HepG2 (cell line): ENCODE results near the gene PSD. TPM values are rescaled to one million over a fixed set of nuclear protein-coding genes. Genes with fewer than 3 reads are reported as not detected.

Source experiments
- ATAC-seq: fragments of 200-7000 bp; cut with Tn5 transposase; 3 replicates; pipeline ENCODE4 v1.9.1; 2020; ENCODE audit warnings: mild to moderate bottlenecking, moderate library complexity
- BruUV-seq: library from RNA; stranded (reverse); fragments of 400-500 nt; replicated peaks from 2 replicates; lab custom pipeline; 2021; lab: Mats Ljungman, UMichigan
- CTCF ChIA-PET: fragments of 300-600 bp; formaldehyde crosslinking; extraction: SDS; loops from one replicate; lab custom pipeline; 2021; ENCODE audit warnings: low total read pairs, inconsistent platforms, low intra/inter-chr PET ratio; lab: Yijun Ruan, JAX
- POLR2A ChIA-PET: fragments of 350-600 bp; sonication (Branson Sonifier 250); formaldehyde crosslinking; loops from one replicate; lab custom pipeline; 2020; ENCODE audit warnings: antibody characterized with exemption, inconsistent platforms; lab: Yijun Ruan, JAX
- DNase-seq: peaks from one replicate; pipeline ENCODE4 v3.0.0-alpha.2; 2015; ENCODE audit warnings: low spot score
- FAIRE-seq: peaks from 3 replicates; lab custom pipeline; 2011; peaks lifted over from hg19 to GRCh38; lab: Jason Lieb, UNC
- H2AFZ ChIP-seq: one replicate; pipeline ENCODE4 v1.6.1; 2011; ENCODE audit warnings: low read length, inconsistent platforms
- H3K27ac ChIP-seq: fragments of 300-600 bp; 3 replicates; pipeline ENCODE4 v1.8.0; 2011; ENCODE audit warnings: mixed run types, mild to moderate bottlenecking, mixed read lengths, low read length, inconsistent platforms; ENCODE audit not compliant: insufficient read depth; ENCODE audit errors: extremely low read length
- H3K27me3 ChIP-seq, 2 experiments: fragments of 200-600 bp in 1 of 2; 2 replicates in 1 of 2; 3 replicates in 1 of 2; pipeline versions ENCODE4 v1.6.0 to v1.8.0; 2011; ENCODE audit warnings: low read length in 2 of 2, mild to moderate bottlenecking in 2 of 2, moderate library complexity in 2 of 2, inconsistent platforms in 1 of 2; ENCODE audit not compliant: insufficient read depth in 2 of 2, control insufficient read depth in 1 of 2
- H3K36me3 ChIP-seq, 2 experiments: fragments of 200-600 bp in 1 of 2; replicated peaks in 1 of 2; 2 replicates in 1 of 2; 3 replicates in 1 of 2; pipeline versions ENCODE4 v1.5.1 to v1.8.0; 2011; ENCODE audit warnings: low read length in 2 of 2, inconsistent platforms in 1 of 2; ENCODE audit not compliant: insufficient read depth in 2 of 2, control insufficient read depth in 1 of 2
- H3K4me1 ChIP-seq: 2 replicates; pipeline ENCODE4 v1.5.1; 2012; ENCODE audit warnings: low read length, inconsistent platforms; ENCODE audit not compliant: insufficient read depth
- H3K4me2 ChIP-seq: 2 replicates; pipeline ENCODE4 v1.6.0; 2011; ENCODE audit warnings: low read depth, low read length, inconsistent platforms
- H3K4me3 ChIP-seq, 3 experiments: fragments of 200-600 bp in 1 of 3; sonication (generic), shearing (Covaris generic) in 1 of 3; replicated peaks in 1 of 3; 2 replicates each; pipeline ENCODE4 v1.5.1; 2011 to 2016; ENCODE audit warnings: low read length in 3 of 3, inconsistent platforms in 2 of 3, low read depth in 2 of 3, mild to moderate bottlenecking in 2 of 3, control low read depth in 1 of 3, mixed read lengths in 1 of 3; ENCODE audit not compliant: insufficient read depth in 1 of 3
- H3K79me2 ChIP-seq: one replicate; pipeline ENCODE4 v1.6.1; 2011; ENCODE audit warnings: low read length, inconsistent platforms; ENCODE audit not compliant: insufficient read depth
- H3K9ac ChIP-seq: 2 replicates; pipeline ENCODE4 v1.6.0; 2011; ENCODE audit warnings: mild to moderate bottlenecking, low read depth, low read length, inconsistent platforms; ENCODE audit not compliant: insufficient read depth
- H3K9me3 ChIP-seq: 2 replicates; pipeline ENCODE4 v1.5.1; 2012; ENCODE audit warnings: mild to moderate bottlenecking, low read length
- H4K20me1 ChIP-seq: 2 replicates; pipeline ENCODE4 v1.6.0; 2011; ENCODE audit warnings: inconsistent platforms, mild to moderate bottlenecking, low read length, moderate library complexity; ENCODE audit not compliant: insufficient read depth
- AKAP8 ChIP-seq: sonication (generic); formaldehyde crosslinking; IDR thresholded peaks from 2 replicates; pipeline ENCODE4 v1.5.1; 2020; ENCODE audit warnings: mild to moderate bottlenecking, missing genetic modification reagents
- NFYC ChIP-seq: IDR thresholded peaks from 2 replicates; pipeline ENCODE4 v1.6.1; 2016; ENCODE audit warnings: missing genetic modification reagents, missing compliant biosample characterization
- RBFOX2 ChIP-seq: fragments of 200-400 bp; formaldehyde crosslinking; IDR thresholded peaks from 2 replicates; pipeline ENCODE4 v1.6.1; 2017; ENCODE audit warnings: low read depth, mild to moderate bottlenecking, low read length
- ZNF292 ChIP-seq: sonication (generic); formaldehyde crosslinking; IDR thresholded peaks from 2 replicates; pipeline ENCODE4 v1.8.1; 2022; ENCODE audit warnings: mild to moderate bottlenecking, low read depth, missing genetic modification reagents, borderline replicate concordance
- ZNF784 ChIP-seq: sonication (generic); formaldehyde crosslinking; IDR thresholded peaks from 2 replicates; pipeline ENCODE4 v1.5.1; 2020; ENCODE audit warnings: missing genetic modification reagents, mild to moderate bottlenecking, borderline replicate concordance
- WGBS: methylation state at CpG from one replicate; pipeline ENCODE4 v1.1.6; 2017; ENCODE audit warnings: low lambda C conversion rate; 5-methylcytosine and 5-hydroxymethylcytosine counted together
- in situ Hi-C: cut with HindIII; loops from 2 replicates; pipeline ENCODE4 v1.10.0; 2017; ENCODE audit warnings: low pct_unique_long_range_greater_than_20kb; ENCODE audit not compliant: extremely low pct_ligation_motif_present
- intact Hi-C: fragments of 100-400 bp; cut with micrococcal nuclease; formaldehyde crosslinking; loops from one replicate; pipeline ENCODE4 v1.10.0; 2022; ENCODE audit not compliant: unreplicated experiment
- polyA plus RNA-seq, 8 experiments: library from polyadenylated mRNA; depleted of rRNA in 3 of 8; stranded (reverse) in 7 of 8; unstranded in 1 of 8; fragments of >200 nt; fragmentation: Illumina TruSeq in 4 of 8; extraction: Trizol in 4 of 8; gene quantifications; 2 replicates each; pipeline versions ENCODE4 v1.2.1 to v1.2.3, GENCODE V29; 2011 to 2016; ENCODE audit warnings: low read depth in 4 of 8, missing spikeins in 1 of 8, mixed read lengths in 1 of 8; ENCODE audit not compliant: insufficient read depth in 1 of 8
- total RNA-seq, 5 experiments: library from RNA; depleted of rRNA; stranded (reverse); fragments of >200 nt; fragmentation: Illumina TruSeq; extraction: Trizol; gene quantifications; 2 replicates each; pipeline ENCODE4 v1.2.3, GENCODE V29; 2016; ENCODE audit warnings: low read depth in 1 of 5
- TF ChIP-seq, protein P1 (sequence below): sonication (generic); formaldehyde crosslinking; IDR thresholded peaks from 2 replicates; pipeline ENCODE4 v1.5.0; 2020; ENCODE audit warnings: mild to moderate bottlenecking, missing genetic modification reagents

PSD gene
- total and polyA plus RNA-seq, 2 of the 13 experiments (the other 11 are each of a cell fraction or from before 2014, with no cell fraction given), result 0.35 to 0.58 TPM

DNA sequence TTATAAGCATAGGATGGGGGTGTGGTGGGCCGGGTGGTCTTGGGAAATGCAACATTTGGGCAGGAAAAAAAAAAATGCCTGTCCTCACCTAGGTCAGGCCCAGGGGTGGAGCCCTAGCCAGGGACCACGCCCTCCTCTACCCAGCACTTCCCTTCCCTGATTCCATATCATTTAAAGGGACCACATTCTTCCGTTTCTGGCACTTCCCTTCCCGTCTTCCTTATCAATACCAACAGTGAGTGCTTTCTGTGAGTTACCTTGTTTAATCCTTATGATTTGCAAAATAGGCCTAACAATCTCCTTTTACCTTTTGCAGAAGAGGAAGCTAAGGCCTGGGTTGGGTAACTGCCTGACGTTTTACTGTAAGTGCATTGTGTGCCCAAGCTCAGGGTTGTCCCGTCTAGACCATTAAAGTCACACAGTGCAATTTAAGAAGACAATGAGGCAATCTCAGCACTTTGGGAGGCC lies 49.4 kb upstream of the PSD start:
- DNase-seq (no peak), ATAC-seq (no peak), FAIRE-seq (no peak)
- BruUV-seq, result no TSS peak
- Histone ChIP-seq H4K20me1 (no peaks in the 10 kb centered on the region), H2AFZ (no peak overlapping the region), H3K27me3 (no peaks in the 10 kb centered on the region), H3K4me2 (no peak overlapping the region), H3K79me2 (no peaks in the 10 kb centered on the region), H3K36me3 (no peaks in the 10 kb centered on the region), H3K4me3 (no peak overlapping the region), H3K27ac (no peak overlapping the region), H3K9ac (no peak overlapping the region), H3K4me1 (peaks cover 14% of the 10 kb centered on the region), H3K9me3 (no peaks in the 10 kb centered on the region)
- POLR2A ChIA-PET, result interaction anchor here (0.8 kb wide), 1 partner anchor 17 kb away, joined by 3 read pairs; no protein-coding TSS in a partner anchor
- TF ChIP-seq ZNF292, result no peak
- intact Hi-C loops (no loop called here), in situ Hi-C loops (no loop called here)
- CTCF ChIA-PET, result no interaction called here
- WGBS, result 86% methylated on average over 6 of the region's 6 CpGs

- ATAC-seq, result no peak
- DNase-seq, result no peak
- Histone ChIP-seq H3K9me3 (no peaks in the 10 kb centered on the region), H3K4me1 (peaks cover 20% of the 10 kb centered on the region), H3K9ac (no peak overlapping the region), H3K79me2 (no peaks in the 10 kb centered on the region), H3K4me3 (no peak overlapping the region), H3K27me3 (no peaks in the 10 kb centered on the region), H2AFZ (no peak overlapping the region), H3K27ac (no peak overlapping the region), H3K36me3 (no peaks in the 10 kb centered on the region), H4K20me1 (no peaks in the 10 kb centered on the region), H3K4me2 (no peak overlapping the region)
- intact Hi-C loops, result no loop called here
- no peak for TF ChIP-seq NFYC (CRISPR knock-in tag)
- no peak for TF ChIP-seq RBFOX2
- TF ChIP-seq, protein P1, sequence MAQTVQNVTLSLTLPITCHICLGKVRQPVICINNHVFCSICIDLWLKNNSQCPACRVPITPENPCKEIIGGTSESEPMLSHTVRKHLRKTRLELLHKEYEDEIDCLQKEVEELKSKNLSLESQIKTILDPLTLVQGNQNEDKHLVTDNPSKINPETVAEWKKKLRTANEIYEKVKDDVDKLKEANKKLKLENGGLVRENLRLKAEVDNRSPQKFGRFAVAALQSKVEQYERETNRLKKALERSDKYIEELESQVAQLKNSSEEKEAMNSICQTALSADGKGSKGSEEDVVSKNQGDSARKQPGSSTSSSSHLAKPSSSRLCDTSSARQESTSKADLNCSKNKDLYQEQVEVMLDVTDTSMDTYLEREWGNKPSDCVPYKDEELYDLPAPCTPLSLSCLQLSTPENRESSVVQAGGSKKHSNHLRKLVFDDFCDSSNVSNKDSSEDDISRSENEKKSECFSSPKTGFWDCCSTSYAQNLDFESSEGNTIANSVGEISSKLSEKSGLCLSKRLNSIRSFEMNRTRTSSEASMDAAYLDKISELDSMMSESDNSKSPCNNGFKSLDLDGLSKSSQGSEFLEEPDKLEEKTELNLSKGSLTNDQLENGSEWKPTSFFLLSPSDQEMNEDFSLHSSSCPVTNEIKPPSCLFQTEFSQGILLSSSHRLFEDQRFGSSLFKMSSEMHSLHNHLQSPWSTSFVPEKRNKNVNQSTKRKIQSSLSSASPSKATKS (CRISPR knock-in tag), result no peak
- TF ChIP-seq ZNF784 (CRISPR knock-in tag), result no peak
- no peak for TF ChIP-seq AKAP8 (CRISPR knock-in tag)
- in situ Hi-C loops, result no loop called here
- ChIA-PET POLR2A (interaction anchor here (0.8 kb wide), 1 partner anchor 16 kb away, joined by 3 read pairs; no protein-coding TSS in a partner anchor), CTCF (no interaction called here)
- 83% methylated on average over 6 of the region's 6 CpGs for WGBS
- no peak for FAIRE-seq
- no TSS peak for BruUV-seq
Observed at GRCh38 chr10:102467318-102467717, 48.7 kb upstream of the PSD start.
